GM23338 (cell line): ENCODE results near the gene FTO.

Source experiments
- CREB1 ChIP-seq: fragments of 250-450 bp; sonication (Bioruptor Pico); IDR thresholded peaks from 2 replicates; pipeline ENCODE4 v1.5.0; 2020; ENCODE audit warnings: low read depth, mild to moderate bottlenecking, moderate library complexity
- EZH2 ChIP-seq: fragments of 200-600 bp; sonication (generic); IDR thresholded peaks from one replicate; pipeline ENCODE4 v1.8.0; 2017; ENCODE audit warnings: antibody characterized with exemption, mild to moderate bottlenecking, low read depth; ENCODE audit not compliant: unreplicated experiment
- EZH2phosphoT487 ChIP-seq: fragments of 200-600 bp; sonication (generic); IDR thresholded peaks from one replicate; pipeline ENCODE4 v1.8.1; 2018; ENCODE audit warnings: antibody characterized with exemption; ENCODE audit not compliant: unreplicated experiment
- JUNB ChIP-seq: IDR thresholded peaks from one replicate; pipeline ENCODE4 v1.6.1; 2016; ENCODE audit warnings: antibody characterized with exemption; ENCODE audit not compliant: unreplicated experiment
- POLR2AphosphoS5 ChIP-seq: IDR thresholded peaks from 2 replicates; pipeline ENCODE4 v1.6.1; 2016; ENCODE audit warnings: antibody characterized with exemption, low read depth
- TF ChIP-seq, protein P1 (sequence below), 2 experiments: fragments of 200-600 bp in 1 of 2; sonication (generic) in 1 of 2; conservative IDR thresholded peaks; 2 replicates each; pipeline versions ENCODE4 v1.5.1 to v1.6.1; 2016 to 2017; ENCODE audit warnings: antibody characterized with exemption in 2 of 2, low read depth in 2 of 2, mild to moderate bottlenecking in 2 of 2, moderate library complexity in 1 of 2
- TF ChIP-seq, protein P2 (sequence below): IDR thresholded peaks from one replicate; pipeline ENCODE4 v1.6.1; 2018; ENCODE audit warnings: antibody characterized with exemption; ENCODE audit not compliant: unreplicated experiment

DNA sequence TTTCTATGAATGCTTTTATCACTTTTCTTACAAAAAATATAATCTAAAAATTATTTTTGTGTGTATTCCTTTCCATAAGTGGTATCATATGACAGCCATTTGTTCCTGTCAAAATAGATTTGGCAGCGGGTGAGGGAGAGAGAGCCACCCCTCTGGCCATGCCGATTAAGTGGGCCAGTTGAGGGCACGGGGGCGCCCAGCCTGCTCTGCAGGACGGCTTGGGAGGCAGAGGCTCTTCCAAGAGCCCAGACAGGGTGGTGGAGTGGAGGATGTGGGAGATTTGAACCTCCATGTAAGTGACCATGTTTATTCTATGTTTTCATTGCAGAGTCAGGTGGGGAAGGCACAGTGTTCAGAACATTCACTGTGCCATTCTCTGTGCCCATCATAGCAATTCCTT, 493.8 kb downstream of the FTO start:
- TF ChIP-seq, protein P1, sequence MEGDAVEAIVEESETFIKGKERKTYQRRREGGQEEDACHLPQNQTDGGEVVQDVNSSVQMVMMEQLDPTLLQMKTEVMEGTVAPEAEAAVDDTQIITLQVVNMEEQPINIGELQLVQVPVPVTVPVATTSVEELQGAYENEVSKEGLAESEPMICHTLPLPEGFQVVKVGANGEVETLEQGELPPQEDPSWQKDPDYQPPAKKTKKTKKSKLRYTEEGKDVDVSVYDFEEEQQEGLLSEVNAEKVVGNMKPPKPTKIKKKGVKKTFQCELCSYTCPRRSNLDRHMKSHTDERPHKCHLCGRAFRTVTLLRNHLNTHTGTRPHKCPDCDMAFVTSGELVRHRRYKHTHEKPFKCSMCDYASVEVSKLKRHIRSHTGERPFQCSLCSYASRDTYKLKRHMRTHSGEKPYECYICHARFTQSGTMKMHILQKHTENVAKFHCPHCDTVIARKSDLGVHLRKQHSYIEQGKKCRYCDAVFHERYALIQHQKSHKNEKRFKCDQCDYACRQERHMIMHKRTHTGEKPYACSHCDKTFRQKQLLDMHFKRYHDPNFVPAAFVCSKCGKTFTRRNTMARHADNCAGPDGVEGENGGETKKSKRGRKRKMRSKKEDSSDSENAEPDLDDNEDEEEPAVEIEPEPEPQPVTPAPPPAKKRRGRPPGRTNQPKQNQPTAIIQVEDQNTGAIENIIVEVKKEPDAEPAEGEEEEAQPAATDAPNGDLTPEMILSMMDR (conservative IDR thresholded peaks at IDR 0.05; ENCODE audit: low read depth in 2 of 2): no peak
- TF ChIP-seq POLR2AphosphoS5 (no peak), EZH2 (no peak), CREB1 (no peak), EZH2phosphoT487 (no peak), JUNB (no peak)
- TF ChIP-seq, protein P2, sequence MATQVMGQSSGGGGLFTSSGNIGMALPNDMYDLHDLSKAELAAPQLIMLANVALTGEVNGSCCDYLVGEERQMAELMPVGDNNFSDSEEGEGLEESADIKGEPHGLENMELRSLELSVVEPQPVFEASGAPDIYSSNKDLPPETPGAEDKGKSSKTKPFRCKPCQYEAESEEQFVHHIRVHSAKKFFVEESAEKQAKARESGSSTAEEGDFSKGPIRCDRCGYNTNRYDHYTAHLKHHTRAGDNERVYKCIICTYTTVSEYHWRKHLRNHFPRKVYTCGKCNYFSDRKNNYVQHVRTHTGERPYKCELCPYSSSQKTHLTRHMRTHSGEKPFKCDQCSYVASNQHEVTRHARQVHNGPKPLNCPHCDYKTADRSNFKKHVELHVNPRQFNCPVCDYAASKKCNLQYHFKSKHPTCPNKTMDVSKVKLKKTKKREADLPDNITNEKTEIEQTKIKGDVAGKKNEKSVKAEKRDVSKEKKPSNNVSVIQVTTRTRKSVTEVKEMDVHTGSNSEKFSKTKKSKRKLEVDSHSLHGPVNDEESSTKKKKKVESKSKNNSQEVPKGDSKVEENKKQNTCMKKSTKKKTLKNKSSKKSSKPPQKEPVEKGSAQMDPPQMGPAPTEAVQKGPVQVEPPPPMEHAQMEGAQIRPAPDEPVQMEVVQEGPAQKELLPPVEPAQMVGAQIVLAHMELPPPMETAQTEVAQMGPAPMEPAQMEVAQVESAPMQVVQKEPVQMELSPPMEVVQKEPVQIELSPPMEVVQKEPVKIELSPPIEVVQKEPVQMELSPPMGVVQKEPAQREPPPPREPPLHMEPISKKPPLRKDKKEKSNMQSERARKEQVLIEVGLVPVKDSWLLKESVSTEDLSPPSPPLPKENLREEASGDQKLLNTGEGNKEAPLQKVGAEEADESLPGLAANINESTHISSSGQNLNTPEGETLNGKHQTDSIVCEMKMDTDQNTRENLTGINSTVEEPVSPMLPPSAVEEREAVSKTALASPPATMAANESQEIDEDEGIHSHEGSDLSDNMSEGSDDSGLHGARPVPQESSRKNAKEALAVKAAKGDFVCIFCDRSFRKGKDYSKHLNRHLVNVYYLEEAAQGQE: no peak
